ENCODE measurements around the gene RPH3AL.
"Not testable (repeated sequence)": the region's sequence is repeated elsewhere in the genome, so short reads cannot be mapped to it uniquely, and the experiment has no call there.

The RPH3AL gene

GRCh38 chr17:373613-374230 is 21.1 kb upstream of the RPH3AL start:
- Histone ChIP-seq H3K4me1 (ENCODE audit: control insufficient read depth, insufficient read depth, low read length) (peaks cover 5% of the 10 kb centered on the region; the same call in 1 of the 2 replicates), H3K4me3 (ENCODE audit: low read depth, low read length) (no peak overlapping the region), H3K27ac (ENCODE audit: extremely low read depth, low read depth, low read length) (no peak overlapping the region), H3K9me3 (ENCODE audit: control insufficient read depth, insufficient read depth, low read depth, low read length) (peaks cover under 1% of the 10 kb centered on the region; the same call in 1 of the 2 replicates), H3K36me3 (ENCODE audit: control insufficient read depth in 2 of 2, insufficient read depth in 1 of 2, low read length in 2 of 2) (peaks cover 0 to 3% of the 10 kb centered on the region in 2 experiments; a peak in 1 of 3 replicates)
- TF ChIP-seq SETDB1 (IDR thresholded peaks at IDR 0.05; ENCODE audit: insufficient read length, low read length) (peak; percentile 52), MZF1 (tag by site-specific recombination; IDR thresholded peaks at IDR 0.05; ENCODE audit: borderline replicate concordance) (no peak)
- POLR2A ChIA-PET = no interaction called here
- CTCF ChIA-PET = interaction anchor here (0.7 kb wide), 1 partner anchor 327 kb away, joined by 3 read pairs; no protein-coding TSS in a partner anchor

DNA sequence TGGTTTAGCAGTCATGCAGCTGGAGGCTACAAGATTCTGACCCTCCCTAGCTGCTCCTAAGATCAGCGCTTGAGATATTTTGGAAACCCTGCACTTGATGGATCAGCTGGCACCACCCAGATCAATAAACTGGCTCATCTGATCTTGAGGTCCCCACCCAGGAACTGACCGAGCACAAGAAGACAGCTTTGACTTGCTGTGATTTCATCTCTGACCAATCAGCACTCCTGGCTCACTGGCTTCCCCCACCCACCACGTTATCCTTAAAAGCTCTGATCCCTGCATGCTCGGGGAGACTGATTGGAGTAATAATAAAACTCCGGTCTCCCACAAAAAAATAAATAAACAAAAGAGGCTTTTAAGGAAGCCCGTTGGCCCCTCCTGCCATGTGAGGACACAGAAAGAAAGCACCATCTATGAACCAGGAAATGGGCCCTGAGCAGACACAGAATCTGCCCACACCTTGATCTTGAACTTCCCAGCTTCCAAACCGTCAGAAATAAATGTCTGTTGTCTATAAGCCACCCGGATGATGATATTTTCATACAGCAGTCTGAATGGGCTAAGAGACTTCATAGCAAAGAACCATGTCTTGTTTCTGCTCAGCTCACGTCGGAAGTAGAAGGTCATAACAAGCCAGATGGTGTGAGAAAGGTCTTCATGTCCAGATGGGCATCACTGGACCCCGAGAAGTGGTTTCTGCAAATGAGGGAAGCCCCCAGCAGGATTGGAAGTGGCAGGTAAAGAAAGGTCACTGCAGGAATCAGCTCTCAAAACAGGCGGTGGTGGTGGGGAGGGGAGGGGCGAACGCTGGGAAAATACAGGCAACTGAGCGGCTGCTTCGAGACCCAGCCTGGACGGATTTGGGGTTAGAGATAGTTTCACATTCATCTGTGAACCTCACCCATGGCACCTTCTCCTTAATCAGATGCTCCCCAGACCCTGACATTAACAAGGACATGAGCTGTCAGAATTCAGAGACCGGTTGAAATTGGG is 19.8 kb upstream of the RPH3AL start:
- TF ChIP-seq, protein P1, sequence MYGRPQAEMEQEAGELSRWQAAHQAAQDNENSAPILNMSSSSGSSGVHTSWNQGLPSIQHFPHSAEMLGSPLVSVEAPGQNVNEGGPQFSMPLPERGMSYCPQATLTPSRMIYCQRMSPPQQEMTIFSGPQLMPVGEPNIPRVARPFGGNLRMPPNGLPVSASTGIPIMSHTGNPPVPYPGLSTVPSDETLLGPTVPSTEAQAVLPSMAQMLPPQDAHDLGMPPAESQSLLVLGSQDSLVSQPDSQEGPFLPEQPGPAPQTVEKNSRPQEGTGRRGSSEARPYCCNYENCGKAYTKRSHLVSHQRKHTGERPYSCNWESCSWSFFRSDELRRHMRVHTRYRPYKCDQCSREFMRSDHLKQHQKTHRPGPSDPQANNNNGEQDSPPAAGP (tag by site-specific recombination; IDR thresholded peaks at IDR 0.05) = peak; percentile 67; the same call in 1 of the 2 replicates
- peak; percentile 28; the same call in 1 of the 2 replicates for TF ChIP-seq GLIS1 (tag by site-specific recombination; IDR thresholded peaks at IDR 0.05)
- no peak for TF ChIP-seq PRDM10 (tag by site-specific recombination; IDR thresholded peaks at IDR 0.05)
- Histone ChIP-seq H3K4me3 (ENCODE audit: low read depth, low read length) (no peak overlapping the region), H3K36me3 (ENCODE audit: control insufficient read depth in 2 of 2, insufficient read depth in 1 of 2, low read length in 2 of 2) (peaks cover 0 to 3% of the 10 kb centered on the region in 2 experiments; a peak in 1 of 3 replicates), H3K27ac (ENCODE audit: extremely low read depth, low read depth, low read length) (no peak overlapping the region), H3K4me1 (ENCODE audit: control insufficient read depth, insufficient read depth, low read length) (peaks cover 5% of the 10 kb centered on the region; the same call in 1 of the 2 replicates), H3K9me3 (ENCODE audit: control insufficient read depth, insufficient read depth, low read depth, low read length) (peaks cover 3% of the 10 kb centered on the region)
- POLR2A ChIA-PET = no interaction called here
- CTCF ChIA-PET = interaction anchor here (0.7 to 1.5 kb wide), 4 partner anchors 9 to 624 kb away, joined by 3 read pairs; partner anchors contain the start of genes RPH3AL and TIMM22

DNA sequence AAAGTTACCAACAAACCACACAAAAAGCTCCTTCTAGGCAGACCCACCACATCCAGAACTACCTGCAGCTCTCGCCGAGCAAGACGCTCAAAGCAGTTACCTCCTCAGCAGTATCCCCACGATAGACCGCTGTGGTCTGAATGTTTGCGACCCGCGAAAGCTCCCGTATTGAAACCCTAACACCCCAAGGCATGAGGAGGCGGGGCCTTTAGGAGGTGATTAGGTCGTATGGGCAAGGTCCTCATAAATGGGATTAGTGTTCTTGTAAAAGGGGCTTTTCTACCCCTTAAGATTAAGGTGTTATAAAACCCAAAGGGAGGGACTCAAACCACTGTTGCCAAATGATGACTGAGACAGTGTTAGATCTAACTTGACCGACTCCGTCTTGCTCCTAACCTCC is 19.0 kb upstream of the RPH3AL start:
- H3K9me3 ChIP-seq (ENCODE audit: control insufficient read depth, insufficient read depth, low read depth, low read length) = peaks cover 3% of the 10 kb centered on the region
- H3K4me1 ChIP-seq (ENCODE audit: control insufficient read depth, insufficient read depth, low read length) = peaks cover 5% of the 10 kb centered on the region; the same call in 1 of the 2 replicates
- ChIA-PET POLR2A (no interaction called here), CTCF (interaction anchor here (0.7 to 1.5 kb wide), 3 partner anchors 13 to 625 kb away, joined by 3 read pairs; partner anchors contain the start of genes RPH3AL and TIMM22)
- no peak overlapping the region for H3K27ac ChIP-seq (ENCODE audit: extremely low read depth, low read depth, low read length)
- H3K4me3 ChIP-seq (ENCODE audit: low read depth, low read length) = no peak overlapping the region
- TF ChIP-seq ZNF335 (tag by site-specific recombination; conservative IDR thresholded peaks at IDR 0.05) (no peak), ZNF660 (tag by site-specific recombination; IDR thresholded peaks at IDR 0.05) (no peak), ZNF623 (tag by site-specific recombination; IDR thresholded peaks at IDR 0.05) (no peak)
- H3K36me3 ChIP-seq (ENCODE audit: control insufficient read depth in 2 of 2, insufficient read depth in 1 of 2, low read length in 2 of 2) = peaks cover 0 to 3% of the 10 kb centered on the region in 2 experiments; a peak in 1 of 3 replicates

GRCh38 chr17:367656-368055 is 15.0 kb upstream of the RPH3AL start:
- H3K36me3 ChIP-seq (ENCODE audit: control insufficient read depth in 2 of 2, insufficient read depth in 1 of 2, low read length in 2 of 2); H3K27ac ChIP-seq (ENCODE audit: extremely low read depth, low read depth, low read length); CTCF ChIA-PET; H3K4me3 ChIP-seq (ENCODE audit: low read depth, low read length); H3K4me1 ChIP-seq (ENCODE audit: control insufficient read depth, insufficient read depth, low read length); POLR2A ChIA-PET; H3K9me3 ChIP-seq (ENCODE audit: control insufficient read depth, insufficient read depth, low read depth, low read length): not testable (repeated sequence)

- H3K4me3 ChIP-seq (ENCODE audit: low read depth, low read length); H3K4me1 ChIP-seq (ENCODE audit: control insufficient read depth, insufficient read depth, low read length); H3K27ac ChIP-seq (ENCODE audit: extremely low read depth, low read depth, low read length); POLR2A ChIA-PET; H3K36me3 ChIP-seq (ENCODE audit: control insufficient read depth in 2 of 2, insufficient read depth in 1 of 2, low read length in 2 of 2); CTCF ChIA-PET; H3K9me3 ChIP-seq (ENCODE audit: control insufficient read depth, insufficient read depth, low read depth, low read length): not testable (repeated sequence)
These were observed 14.3 kb upstream of the RPH3AL start for GRCh38 chr17:366657-367615.
